WTC11 (cell line): ENCODE data around the gene GUCD1. TPM values are rescaled to one million over a fixed set of nuclear protein-coding genes. Genes with fewer than 3 reads are reported as not detected.
A peak's percentile ranks its signal among the peaks of the same experiment; 100 is the strongest.

Experiments
- ATAC-seq: fragments of 200-7000 bp; cut with Tn5 transposase; 2 replicates; pipeline ENCODE4 v1.10.0; 2021; ENCODE audit warnings: mild to moderate bottlenecking, moderate library complexity
- CTCF ChIA-PET: fragments of 300-600 bp; sonication (Branson Sonifier 250); formaldehyde crosslinking; loops from one replicate; lab custom pipeline; 2021; ENCODE audit warnings: antibody characterized with exemption; lab: Charles Lee
- POLR2A ChIA-PET: fragments of 350-600 bp; sonication (Branson Sonifier 250); formaldehyde crosslinking; loops from one replicate; lab custom pipeline; 2021; ENCODE audit warnings: antibody characterized with exemption; lab: Charles Lee
- DNase-seq: peaks from one replicate; pipeline ENCODE4 v3.0.0; 2021; ENCODE audit warnings: low spot score
- H3K27ac Mint-ChIP-seq: 2 replicates; pipeline ENCODE4 v1.8.0; 2021; ENCODE audit warnings: mixed read lengths
- H3K27me3 Mint-ChIP-seq: 2 replicates; pipeline ENCODE4 v1.8.0; 2021; ENCODE audit warnings: low read depth, mild to moderate bottlenecking, moderate library complexity, mixed read lengths
- H3K36me3 Mint-ChIP-seq: 2 replicates; pipeline ENCODE4 v1.8.0; 2021; ENCODE audit warnings: mixed read lengths
- H3K4me1 Mint-ChIP-seq: 2 replicates; pipeline ENCODE4 v1.8.0; 2022; ENCODE audit warnings: mixed read lengths
- H3K4me3 Mint-ChIP-seq: 2 replicates; pipeline ENCODE4 v1.8.0; 2021; ENCODE audit warnings: mild to moderate bottlenecking, moderate library complexity, mixed read lengths
- H3K9me3 Mint-ChIP-seq: 2 replicates; pipeline ENCODE4 v1.8.0; 2021; ENCODE audit warnings: mixed read lengths
- CREB1 ChIP-seq: sonication (generic); formaldehyde crosslinking; IDR thresholded peaks from 2 replicates; pipeline ENCODE4 v1.8.0; 2023; ENCODE audit warnings: mild to moderate bottlenecking, missing genetic modification reagents
- GABPB1 ChIP-seq: sonication (generic); formaldehyde crosslinking; IDR thresholded peaks from 2 replicates; pipeline ENCODE4 v1.8.1; 2023; ENCODE audit warnings: mild to moderate bottlenecking, missing genetic modification reagents
- GRHL2 ChIP-seq: fragments of 250-450 bp; sonication (Bioruptor Pico); IDR thresholded peaks from 2 replicates; pipeline ENCODE4 v1.8.0; 2022; ENCODE audit warnings: mild to moderate bottlenecking, moderate library complexity; ENCODE audit not compliant: insufficient replicate concordance, severe bottlenecking
- GTF2I ChIP-seq: fragments of 250-450 bp; sonication (Bioruptor Pico); conservative IDR thresholded peaks from 2 replicates; pipeline ENCODE4 v1.4.0; 2021; ENCODE audit warnings: mild to moderate bottlenecking
- NR1H2 ChIP-seq: sonication (generic); formaldehyde crosslinking; IDR thresholded peaks from 2 replicates; pipeline ENCODE4 v1.9.0; 2021; ENCODE audit warnings: mild to moderate bottlenecking, moderate library complexity, missing genetic modification reagents
- NR3C1 ChIP-seq: sonication (generic); formaldehyde crosslinking; conservative IDR thresholded peaks from 2 replicates; pipeline ENCODE4 v1.8.1; 2023; ENCODE audit warnings: low read depth, mild to moderate bottlenecking, missing genetic modification reagents
- OVOL2 ChIP-seq: fragments of 250-450 bp; sonication (Bioruptor Pico); IDR thresholded peaks from 2 replicates; pipeline ENCODE4 v1.9.0; 2021; ENCODE audit warnings: mild to moderate bottlenecking, borderline replicate concordance
- PRRX2 ChIP-seq: fragments of 250-450 bp; sonication (Bioruptor Pico); IDR thresholded peaks from 2 replicates; pipeline ENCODE4 v1.8.0; 2021; ENCODE audit warnings: mild to moderate bottlenecking
- RELA ChIP-seq: sonication (generic); formaldehyde crosslinking; IDR thresholded peaks from 2 replicates; pipeline ENCODE4 v1.8.1; 2022; ENCODE audit warnings: missing genetic modification reagents, mild to moderate bottlenecking, borderline replicate concordance
- SMAD3 ChIP-seq: sonication (generic); formaldehyde crosslinking; IDR thresholded peaks from 2 replicates; pipeline ENCODE4 v1.8.0; 2022; ENCODE audit warnings: missing genetic modification reagents, mild to moderate bottlenecking, borderline replicate concordance
- ZNF671 ChIP-seq: fragments of 250-450 bp; sonication (Bioruptor Pico); IDR thresholded peaks from 2 replicates; pipeline ENCODE4 v1.8.0; 2021; ENCODE audit warnings: mild to moderate bottlenecking
- total RNA-seq: library from RNA; stranded (reverse); gene quantifications from 3 replicates; pipeline ENCODE4 v1.2.3, GENCODE V29; 2021
- TF ChIP-seq, protein P1 (sequence below): sonication (generic); formaldehyde crosslinking; IDR thresholded peaks from 2 replicates; pipeline ENCODE4 v1.8.1; 2022; ENCODE audit warnings: mild to moderate bottlenecking, missing genetic modification reagents, moderate library complexity, borderline replicate concordance
- TF ChIP-seq, protein P2 (sequence below): sonication (generic); formaldehyde crosslinking; IDR thresholded peaks from 2 replicates; pipeline ENCODE4 v1.8.1; 2022; ENCODE audit warnings: low read depth, mild to moderate bottlenecking, moderate library complexity, missing genetic modification reagents, borderline replicate concordance
- TF ChIP-seq, protein P3 (sequence below): sonication (generic); formaldehyde crosslinking; IDR thresholded peaks from 2 replicates; pipeline ENCODE4 v1.8.0; 2023; ENCODE audit warnings: missing genetic modification reagents
- TF ChIP-seq, protein P4 (sequence below): sonication (generic); formaldehyde crosslinking; IDR thresholded peaks from 2 replicates; pipeline ENCODE4 v1.8.0; 2023; ENCODE audit warnings: missing genetic modification reagents, mild to moderate bottlenecking, borderline replicate concordance
- TF ChIP-seq, protein P5 (sequence below): sonication (generic); formaldehyde crosslinking; conservative IDR thresholded peaks from 2 replicates; pipeline ENCODE4 v1.8.1; 2023; ENCODE audit warnings: mild to moderate bottlenecking, low read depth, missing genetic modification reagents, moderate library complexity

The GUCD1 gene
- total RNA-seq, 1 experiment from 2014 or later = 105 TPM

DNA sequence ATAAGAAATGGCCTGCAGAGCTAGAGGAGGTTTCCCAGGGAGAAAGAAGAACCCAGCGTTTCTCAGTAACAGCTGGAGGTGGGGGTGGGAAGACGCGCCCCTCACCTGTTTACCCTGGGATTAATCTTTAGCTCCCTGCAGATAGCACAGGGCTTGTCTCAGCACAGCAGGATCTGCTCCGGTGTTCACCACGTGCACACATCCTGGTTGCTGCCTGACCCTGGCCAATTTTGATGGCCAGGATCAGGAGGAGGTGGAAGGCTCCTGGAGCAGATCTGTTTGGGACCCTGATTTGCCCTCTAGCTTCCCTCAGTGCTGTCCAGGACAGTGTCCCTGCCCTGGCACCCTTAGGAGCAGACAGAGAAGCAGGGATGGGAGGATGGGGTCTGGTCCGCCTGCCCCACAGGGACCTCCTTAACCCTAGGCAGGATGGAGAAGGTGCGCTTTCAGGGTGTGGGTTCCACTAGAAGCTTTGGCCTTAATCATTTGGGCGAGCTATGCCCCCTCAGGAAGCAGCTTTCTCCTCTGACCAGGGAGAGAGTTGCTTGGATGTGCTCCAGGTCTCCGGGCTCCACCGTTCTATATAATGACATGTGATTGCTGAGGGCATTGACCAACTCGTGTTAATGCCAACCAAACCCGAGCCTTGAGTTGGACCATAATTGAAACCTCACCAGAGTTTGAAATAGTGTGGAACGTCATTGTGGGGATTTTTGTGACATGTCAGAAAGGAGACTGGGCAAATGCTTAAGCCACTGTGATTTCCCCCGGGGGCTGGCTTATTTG is 40.5 kb downstream of the GUCD1 start:
- no peaks in the 10 kb centered on the region for H3K36me3 Mint-ChIP-seq
- POLR2A ChIA-PET = no interaction called here
- H3K27ac Mint-ChIP-seq = no peak overlapping the region
- H3K27me3 Mint-ChIP-seq = peaks cover 3% of the 10 kb centered on the region; the same call in 1 of the 2 replicates
- no peaks in the 10 kb centered on the region for H3K9me3 Mint-ChIP-seq
- H3K4me3 Mint-ChIP-seq = no peak overlapping the region
- CTCF ChIA-PET = interaction anchor here (0.6 to 6.1 kb wide), 5 partner anchors 10 to 93 kb away, joined by 3 to 32 read pairs (median 3); no protein-coding TSS in a partner anchor
- TF ChIP-seq CREB1 (CRISPR knock-in tag) (no peak), PRRX2 (CRISPR knock-in tag) (no peak), ZNF671 (CRISPR knock-in tag) (no peak), GABPB1 (peak; percentile 89)
- TF ChIP-seq, protein P1, sequence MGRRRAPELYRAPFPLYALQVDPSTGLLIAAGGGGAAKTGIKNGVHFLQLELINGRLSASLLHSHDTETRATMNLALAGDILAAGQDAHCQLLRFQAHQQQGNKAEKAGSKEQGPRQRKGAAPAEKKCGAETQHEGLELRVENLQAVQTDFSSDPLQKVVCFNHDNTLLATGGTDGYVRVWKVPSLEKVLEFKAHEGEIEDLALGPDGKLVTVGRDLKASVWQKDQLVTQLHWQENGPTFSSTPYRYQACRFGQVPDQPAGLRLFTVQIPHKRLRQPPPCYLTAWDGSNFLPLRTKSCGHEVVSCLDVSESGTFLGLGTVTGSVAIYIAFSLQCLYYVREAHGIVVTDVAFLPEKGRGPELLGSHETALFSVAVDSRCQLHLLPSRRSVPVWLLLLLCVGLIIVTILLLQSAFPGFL (CRISPR knock-in tag) = 0 out of 2 replicates have a peak, but pooled peaks have one; percentile 28
- DNase-seq = no peak
- peaks cover 13% of the 10 kb centered on the region for H3K4me1 Mint-ChIP-seq
- ATAC-seq = no peak

DNA sequence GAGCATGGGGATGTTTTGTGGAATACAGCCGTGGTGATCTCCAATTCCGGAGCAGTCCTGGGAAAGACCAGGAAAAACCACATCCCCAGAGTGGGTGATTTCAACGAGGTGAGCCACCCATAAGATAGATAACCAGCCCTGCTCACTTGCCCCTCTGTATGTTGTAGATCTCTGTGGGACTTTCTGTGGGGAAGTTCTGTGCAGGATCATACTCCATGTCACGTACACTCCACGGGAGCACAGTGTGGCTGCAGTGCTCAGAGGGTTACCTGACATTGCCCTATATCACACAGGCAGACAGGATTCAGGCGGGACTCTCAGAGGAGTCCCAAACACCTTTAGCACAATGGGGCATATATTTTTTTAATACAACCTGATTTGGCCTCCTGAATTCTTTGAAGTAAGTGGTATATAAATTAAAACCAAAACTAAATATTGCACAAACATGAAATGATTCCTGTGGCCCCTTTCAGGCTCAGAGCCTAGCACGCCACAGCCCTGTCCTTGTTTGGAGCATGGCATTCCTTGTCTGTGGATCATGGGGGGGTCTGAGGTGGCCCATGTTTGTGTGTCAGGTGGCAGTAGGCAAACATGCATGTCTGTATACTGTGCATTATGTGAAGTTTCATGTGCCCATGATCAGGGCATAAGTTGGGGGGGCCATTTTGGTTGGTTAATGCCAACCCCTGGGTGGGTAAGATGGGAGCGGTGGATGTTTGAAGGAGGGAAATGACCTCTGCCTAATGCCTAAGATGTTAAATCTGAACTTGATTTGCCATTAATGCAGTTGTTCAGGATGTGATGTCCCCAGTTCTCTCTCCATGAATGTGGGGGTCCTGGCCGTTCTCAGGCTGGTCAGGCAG is 41.3 kb downstream of the GUCD1 start:
- no peak for TF ChIP-seq RELA
- no peak for TF ChIP-seq GRHL2 (CRISPR knock-in tag)
- TF ChIP-seq, protein P2, sequence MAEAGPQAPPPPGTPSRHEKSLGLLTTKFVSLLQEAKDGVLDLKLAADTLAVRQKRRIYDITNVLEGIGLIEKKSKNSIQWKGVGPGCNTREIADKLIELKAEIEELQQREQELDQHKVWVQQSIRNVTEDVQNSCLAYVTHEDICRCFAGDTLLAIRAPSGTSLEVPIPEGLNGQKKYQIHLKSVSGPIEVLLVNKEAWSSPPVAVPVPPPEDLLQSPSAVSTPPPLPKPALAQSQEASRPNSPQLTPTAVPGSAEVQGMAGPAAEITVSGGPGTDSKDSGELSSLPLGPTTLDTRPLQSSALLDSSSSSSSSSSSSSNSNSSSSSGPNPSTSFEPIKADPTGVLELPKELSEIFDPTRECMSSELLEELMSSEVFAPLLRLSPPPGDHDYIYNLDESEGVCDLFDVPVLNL (CRISPR knock-in tag) = no peak
- TF ChIP-seq, protein P3, sequence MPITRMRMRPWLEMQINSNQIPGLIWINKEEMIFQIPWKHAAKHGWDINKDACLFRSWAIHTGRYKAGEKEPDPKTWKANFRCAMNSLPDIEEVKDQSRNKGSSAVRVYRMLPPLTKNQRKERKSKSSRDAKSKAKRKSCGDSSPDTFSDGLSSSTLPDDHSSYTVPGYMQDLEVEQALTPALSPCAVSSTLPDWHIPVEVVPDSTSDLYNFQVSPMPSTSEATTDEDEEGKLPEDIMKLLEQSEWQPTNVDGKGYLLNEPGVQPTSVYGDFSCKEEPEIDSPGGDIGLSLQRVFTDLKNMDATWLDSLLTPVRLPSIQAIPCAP (CRISPR knock-in tag) = no peak
- no peak for TF ChIP-seq NR3C1
- TF ChIP-seq, protein P4, sequence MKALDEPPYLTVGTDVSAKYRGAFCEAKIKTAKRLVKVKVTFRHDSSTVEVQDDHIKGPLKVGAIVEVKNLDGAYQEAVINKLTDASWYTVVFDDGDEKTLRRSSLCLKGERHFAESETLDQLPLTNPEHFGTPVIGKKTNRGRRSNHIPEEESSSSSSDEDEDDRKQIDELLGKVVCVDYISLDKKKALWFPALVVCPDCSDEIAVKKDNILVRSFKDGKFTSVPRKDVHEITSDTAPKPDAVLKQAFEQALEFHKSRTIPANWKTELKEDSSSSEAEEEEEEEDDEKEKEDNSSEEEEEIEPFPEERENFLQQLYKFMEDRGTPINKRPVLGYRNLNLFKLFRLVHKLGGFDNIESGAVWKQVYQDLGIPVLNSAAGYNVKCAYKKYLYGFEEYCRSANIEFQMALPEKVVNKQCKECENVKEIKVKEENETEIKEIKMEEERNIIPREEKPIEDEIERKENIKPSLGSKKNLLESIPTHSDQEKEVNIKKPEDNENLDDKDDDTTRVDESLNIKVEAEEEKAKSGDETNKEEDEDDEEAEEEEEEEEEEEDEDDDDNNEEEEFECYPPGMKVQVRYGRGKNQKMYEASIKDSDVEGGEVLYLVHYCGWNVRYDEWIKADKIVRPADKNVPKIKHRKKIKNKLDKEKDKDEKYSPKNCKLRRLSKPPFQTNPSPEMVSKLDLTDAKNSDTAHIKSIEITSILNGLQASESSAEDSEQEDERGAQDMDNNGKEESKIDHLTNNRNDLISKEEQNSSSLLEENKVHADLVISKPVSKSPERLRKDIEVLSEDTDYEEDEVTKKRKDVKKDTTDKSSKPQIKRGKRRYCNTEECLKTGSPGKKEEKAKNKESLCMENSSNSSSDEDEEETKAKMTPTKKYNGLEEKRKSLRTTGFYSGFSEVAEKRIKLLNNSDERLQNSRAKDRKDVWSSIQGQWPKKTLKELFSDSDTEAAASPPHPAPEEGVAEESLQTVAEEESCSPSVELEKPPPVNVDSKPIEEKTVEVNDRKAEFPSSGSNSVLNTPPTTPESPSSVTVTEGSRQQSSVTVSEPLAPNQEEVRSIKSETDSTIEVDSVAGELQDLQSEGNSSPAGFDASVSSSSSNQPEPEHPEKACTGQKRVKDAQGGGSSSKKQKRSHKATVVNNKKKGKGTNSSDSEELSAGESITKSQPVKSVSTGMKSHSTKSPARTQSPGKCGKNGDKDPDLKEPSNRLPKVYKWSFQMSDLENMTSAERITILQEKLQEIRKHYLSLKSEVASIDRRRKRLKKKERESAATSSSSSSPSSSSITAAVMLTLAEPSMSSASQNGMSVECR = no peak
- TF ChIP-seq, protein P5, sequence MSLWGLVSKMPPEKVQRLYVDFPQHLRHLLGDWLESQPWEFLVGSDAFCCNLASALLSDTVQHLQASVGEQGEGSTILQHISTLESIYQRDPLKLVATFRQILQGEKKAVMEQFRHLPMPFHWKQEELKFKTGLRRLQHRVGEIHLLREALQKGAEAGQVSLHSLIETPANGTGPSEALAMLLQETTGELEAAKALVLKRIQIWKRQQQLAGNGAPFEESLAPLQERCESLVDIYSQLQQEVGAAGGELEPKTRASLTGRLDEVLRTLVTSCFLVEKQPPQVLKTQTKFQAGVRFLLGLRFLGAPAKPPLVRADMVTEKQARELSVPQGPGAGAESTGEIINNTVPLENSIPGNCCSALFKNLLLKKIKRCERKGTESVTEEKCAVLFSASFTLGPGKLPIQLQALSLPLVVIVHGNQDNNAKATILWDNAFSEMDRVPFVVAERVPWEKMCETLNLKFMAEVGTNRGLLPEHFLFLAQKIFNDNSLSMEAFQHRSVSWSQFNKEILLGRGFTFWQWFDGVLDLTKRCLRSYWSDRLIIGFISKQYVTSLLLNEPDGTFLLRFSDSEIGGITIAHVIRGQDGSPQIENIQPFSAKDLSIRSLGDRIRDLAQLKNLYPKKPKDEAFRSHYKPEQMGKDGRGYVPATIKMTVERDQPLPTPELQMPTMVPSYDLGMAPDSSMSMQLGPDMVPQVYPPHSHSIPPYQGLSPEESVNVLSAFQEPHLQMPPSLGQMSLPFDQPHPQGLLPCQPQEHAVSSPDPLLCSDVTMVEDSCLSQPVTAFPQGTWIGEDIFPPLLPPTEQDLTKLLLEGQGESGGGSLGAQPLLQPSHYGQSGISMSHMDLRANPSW (CRISPR knock-in tag) = no peak
- no peak for TF ChIP-seq NR1H2 (CRISPR knock-in tag)
- TF ChIP-seq OVOL2 (CRISPR knock-in tag) = no peak
- no peak for TF ChIP-seq GTF2I (CRISPR knock-in tag)
- TF ChIP-seq SMAD3 (CRISPR knock-in tag) = no peak
- CTCF ChIA-PET = interaction anchor here (0.6 to 6.1 kb wide), 3 partner anchors 11 to 92 kb away, joined by 3 to 32 read pairs (median 4); no protein-coding TSS in a partner anchor
- no peak overlapping the region for H3K27ac Mint-ChIP-seq
- peaks cover 13% of the 10 kb centered on the region for H3K4me1 Mint-ChIP-seq
- H3K36me3 Mint-ChIP-seq = no peaks in the 10 kb centered on the region
- H3K27me3 Mint-ChIP-seq = peaks cover 3% of the 10 kb centered on the region; the same call in 1 of the 2 replicates
- ATAC-seq = no peak
- no peaks in the 10 kb centered on the region for H3K9me3 Mint-ChIP-seq
- no peak for DNase-seq
- H3K4me3 Mint-ChIP-seq = no peak overlapping the region
- POLR2A ChIA-PET = no interaction called here
